ENCODE data around the gene SIN3A. TPM values are rescaled to one million over a fixed set of nuclear protein-coding genes. Genes with fewer than 3 reads are reported as not detected.

Gene SIN3A
- total RNA-seq, 4 donors from 2014 or later, result 31.1 to 53.1 (median 45.6) TPM

- no peak overlapping the region for H3K4me3 ChIP-seq
- TF ChIP-seq POLR2AphosphoS5 (IDR thresholded peaks at IDR 0.05), result no peak
- no peak for TF ChIP-seq POLR2A (IDR thresholded peaks at IDR 0.05; ENCODE audit: low read depth)
- TF ChIP-seq EP300 (IDR thresholded peaks at IDR 0.05), result no peak
- no peak for DNase-seq (ENCODE audit: extremely low spot score)
- intact Hi-C loops (cut with DNase I), result no loop called here
- H3K9me3 ChIP-seq, result no peaks in the 10 kb centered on the region
- no peaks in the 10 kb centered on the region for H3K4me1 ChIP-seq
- no peak overlapping the region for H3K27ac ChIP-seq (replicated peaks in 1 of 4)
- WGBS, result 92% methylated on average over 4 of the region's 4 CpGs
- H3K36me3 ChIP-seq, result peaks cover 70 to 99% (median 94%) of the 10 kb centered on the region in 4 donors
- no peaks in the 10 kb centered on the region for H3K27me3 ChIP-seq
These were observed 70.7 kb downstream of the SIN3A start for GRCh38 chr15:75380773-75381172.

GRCh38 chr15:75371901-75372688, 79.4 kb downstream of the SIN3A start:
- no peak for DNase-seq (ENCODE audit: extremely low spot score)
- intact Hi-C loops (cut with DNase I), result no loop called here
- no peak overlapping the region for H3K27ac ChIP-seq (replicated peaks in 1 of 4)
- TF ChIP-seq POLR2A (IDR thresholded peaks at IDR 0.05; ENCODE audit: low read depth) (no peak), EP300 (IDR thresholded peaks at IDR 0.05) (no peak), CTCF (IDR thresholded peaks at IDR 0.05) (no peak), POLR2AphosphoS5 (IDR thresholded peaks at IDR 0.05) (no peak)
- 95% methylated on average over 11 of the region's 11 CpGs for WGBS
- no peak overlapping the region for H3K4me3 ChIP-seq
- H3K27me3 ChIP-seq, result no peaks in the 10 kb centered on the region
- H3K4me1 ChIP-seq, result peaks cover 15 to 22% (median 17%) of the 10 kb centered on the region in 4 donors
- H3K9me3 ChIP-seq, result no peaks in the 10 kb centered on the region
- H3K36me3 ChIP-seq, result peaks cover 33 to 72% (median 64%) of the 10 kb centered on the region in 4 donors

GRCh38 chr15:75371486-75371885, 80.0 kb downstream of the SIN3A start:
- 100% methylated on average over 1 of the region's 1 CpG for WGBS
- DNase-seq (ENCODE audit: extremely low spot score), result no peak
- no peaks in the 10 kb centered on the region for H3K9me3 ChIP-seq
- TF ChIP-seq POLR2A (IDR thresholded peaks at IDR 0.05; ENCODE audit: low read depth) (no peak), POLR2AphosphoS5 (IDR thresholded peaks at IDR 0.05) (no peak), EP300 (IDR thresholded peaks at IDR 0.05) (no peak), CTCF (IDR thresholded peaks at IDR 0.05) (no peak)
- no peaks in the 10 kb centered on the region for H3K27me3 ChIP-seq
- H3K36me3 ChIP-seq, result peaks cover 33 to 72% (median 63%) of the 10 kb centered on the region in 4 donors
- H3K4me1 ChIP-seq, result peaks cover 19 to 28% (median 21%) of the 10 kb centered on the region in 4 donors
- H3K27ac ChIP-seq (replicated peaks in 1 of 4), result no peak overlapping the region
- H3K4me3 ChIP-seq, result no peak overlapping the region
- intact Hi-C loops (cut with DNase I), result no loop called here

GRCh38 chr15:75369897-75370581, 81.5 kb downstream of the SIN3A start:
- intact Hi-C loops (cut with DNase I), result loop anchor here (2.0 to 10.0 kb wide), 3 partner anchors 85 to 432 kb away; partner anchors contain the start of genes IMP3 and SNX33
- peaks cover 20 to 29% (median 21%) of the 10 kb centered on the region in 4 donors for H3K4me1 ChIP-seq
- TF ChIP-seq CTCF (IDR thresholded peaks at IDR 0.05), result no peak
- no peak for TF ChIP-seq POLR2AphosphoS5 (IDR thresholded peaks at IDR 0.05)
- no peak for TF ChIP-seq EP300 (IDR thresholded peaks at IDR 0.05)
- TF ChIP-seq POLR2A (IDR thresholded peaks at IDR 0.05; ENCODE audit: low read depth), result no peak
- H3K4me3 ChIP-seq, result no peak overlapping the region
- WGBS, result 94% methylated on average over 7 of the region's 7 CpGs
- peaks cover 26 to 73% (median 63%) of the 10 kb centered on the region in 4 donors for H3K36me3 ChIP-seq
- DNase-seq (ENCODE audit: extremely low spot score), result no peak
- no peaks in the 10 kb centered on the region for H3K27me3 ChIP-seq
- H3K27ac ChIP-seq (replicated peaks in 1 of 4), result peak overlapping the region in 2 of 4 donors; percentile 95 to 100
- no peaks in the 10 kb centered on the region for H3K9me3 ChIP-seq
